Nephron progenitor cell (in vitro differentiated cells): ENCODE measurements around the gene SOST.
A peak's percentile ranks its signal among the peaks of the same experiment; 100 is the strongest.

Experiments
- DNase-seq: peaks from one replicate; pipeline ENCODE4 v3.0.0; 2021
- H3K27ac Mint-ChIP-seq: 2 replicates; pipeline ENCODE4 v1.8.0; 2021; ENCODE audit warnings: mild to moderate bottlenecking, moderate library complexity, mixed read lengths
- H3K27me3 Mint-ChIP-seq: 2 replicates; pipeline ENCODE4 v1.8.0; 2021; ENCODE audit warnings: mild to moderate bottlenecking, low read depth, mixed read lengths; ENCODE audit not compliant: poor library complexity
- H3K36me3 Mint-ChIP-seq: 2 replicates; pipeline ENCODE4 v1.8.0; 2021; ENCODE audit warnings: low read depth, mixed read lengths
- H3K4me1 Mint-ChIP-seq: 2 replicates; pipeline ENCODE4 v1.8.0; 2021; ENCODE audit warnings: mixed read lengths
- H3K4me3 Mint-ChIP-seq: 2 replicates; pipeline ENCODE4 v1.8.0; 2021; ENCODE audit warnings: mild to moderate bottlenecking, moderate library complexity, mixed read lengths
- H3K9me3 Mint-ChIP-seq: 2 replicates; pipeline ENCODE4 v1.8.0; 2021; ENCODE audit warnings: mild to moderate bottlenecking, moderate library complexity, mixed read lengths
- TF ChIP-seq, protein P1 (sequence below): fragments of 200-600 bp; sonication (generic); IDR thresholded peaks from 2 replicates; pipeline ENCODE4 v1.5.0; 2021; ENCODE audit warnings: antibody characterized with exemption

Gene SOST

DNA sequence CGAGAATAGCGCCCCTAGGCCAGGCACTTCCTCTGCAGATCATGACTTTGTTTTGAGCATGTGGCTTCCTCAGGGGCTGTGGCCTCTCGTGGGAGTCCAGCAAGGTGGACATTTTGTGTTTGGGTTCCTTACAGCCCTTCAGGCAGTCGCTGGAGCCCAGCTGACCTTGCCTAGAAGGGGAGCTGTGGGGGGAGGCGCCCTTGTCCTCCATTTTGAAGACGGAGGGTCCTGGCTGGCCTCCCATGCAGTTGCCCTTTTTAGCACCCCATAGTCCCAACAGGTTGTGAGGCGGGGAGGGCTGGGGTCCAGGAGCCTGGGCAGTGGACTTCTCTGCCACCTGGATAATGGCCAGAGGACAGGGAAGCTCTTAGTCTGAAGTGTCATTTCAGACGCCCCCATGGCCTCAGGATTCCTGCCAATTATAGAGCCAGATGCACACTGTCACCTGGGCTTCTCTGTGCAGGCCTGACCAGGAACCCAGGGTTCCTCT, 1.4 kb downstream of the SOST start:
- Mint-ChIP-seq H3K27me3 (peaks cover 73% of the 10 kb centered on the region), H3K36me3 (no peaks in the 10 kb centered on the region), H3K9me3 (no peaks in the 10 kb centered on the region), H3K27ac (no peak overlapping the region), H3K4me3 (no peak overlapping the region), H3K4me1 (peaks cover 67% of the 10 kb centered on the region)
- TF ChIP-seq, protein P1, sequence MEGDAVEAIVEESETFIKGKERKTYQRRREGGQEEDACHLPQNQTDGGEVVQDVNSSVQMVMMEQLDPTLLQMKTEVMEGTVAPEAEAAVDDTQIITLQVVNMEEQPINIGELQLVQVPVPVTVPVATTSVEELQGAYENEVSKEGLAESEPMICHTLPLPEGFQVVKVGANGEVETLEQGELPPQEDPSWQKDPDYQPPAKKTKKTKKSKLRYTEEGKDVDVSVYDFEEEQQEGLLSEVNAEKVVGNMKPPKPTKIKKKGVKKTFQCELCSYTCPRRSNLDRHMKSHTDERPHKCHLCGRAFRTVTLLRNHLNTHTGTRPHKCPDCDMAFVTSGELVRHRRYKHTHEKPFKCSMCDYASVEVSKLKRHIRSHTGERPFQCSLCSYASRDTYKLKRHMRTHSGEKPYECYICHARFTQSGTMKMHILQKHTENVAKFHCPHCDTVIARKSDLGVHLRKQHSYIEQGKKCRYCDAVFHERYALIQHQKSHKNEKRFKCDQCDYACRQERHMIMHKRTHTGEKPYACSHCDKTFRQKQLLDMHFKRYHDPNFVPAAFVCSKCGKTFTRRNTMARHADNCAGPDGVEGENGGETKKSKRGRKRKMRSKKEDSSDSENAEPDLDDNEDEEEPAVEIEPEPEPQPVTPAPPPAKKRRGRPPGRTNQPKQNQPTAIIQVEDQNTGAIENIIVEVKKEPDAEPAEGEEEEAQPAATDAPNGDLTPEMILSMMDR = no peak
- no peak for DNase-seq

- peak; percentile 26 for DNase-seq
- Mint-ChIP-seq H3K27ac (no peak overlapping the region), H3K27me3 (peaks cover 83% of the 10 kb centered on the region), H3K9me3 (no peaks in the 10 kb centered on the region), H3K4me3 (peak overlapping the region; percentile 69), H3K36me3 (no peaks in the 10 kb centered on the region), H3K4me1 (peaks cover 67% of the 10 kb centered on the region)
- TF ChIP-seq, protein P1 = no peak
Observed at GRCh38 chr17:43756201-43756600, 2.4 kb downstream of the SOST start.

- TF ChIP-seq, protein P1 = no peak
- H3K9me3 Mint-ChIP-seq = no peaks in the 10 kb centered on the region
- H3K4me3 Mint-ChIP-seq = peak overlapping the region; percentile 69
- DNase-seq = peak; percentile 76
- no peak overlapping the region for H3K27ac Mint-ChIP-seq
- H3K4me1 Mint-ChIP-seq = peaks cover 66% of the 10 kb centered on the region
- peaks cover 89% of the 10 kb centered on the region for H3K27me3 Mint-ChIP-seq
- H3K36me3 Mint-ChIP-seq = no peaks in the 10 kb centered on the region
Observed at GRCh38 chr17:43755389-43755875, 3.2 kb downstream of the SOST start.

- DNase-seq = peak; percentile 20
- H3K27me3 Mint-ChIP-seq = peaks cover 90% of the 10 kb centered on the region
- no peaks in the 10 kb centered on the region for H3K9me3 Mint-ChIP-seq
- H3K36me3 Mint-ChIP-seq = no peaks in the 10 kb centered on the region
- peaks cover 66% of the 10 kb centered on the region for H3K4me1 Mint-ChIP-seq
- TF ChIP-seq, protein P1 = no peak
- no peak overlapping the region for H3K27ac Mint-ChIP-seq
- H3K4me3 Mint-ChIP-seq = no peak overlapping the region
Observed at GRCh38 chr17:43754947-43755346, 3.6 kb downstream of the SOST start.

- DNase-seq = no peak
- Mint-ChIP-seq H3K9me3 (no peaks in the 10 kb centered on the region), H3K4me3 (no peak overlapping the region), H3K27me3 (peaks cover 95% of the 10 kb centered on the region), H3K36me3 (no peaks in the 10 kb centered on the region), H3K4me1 (peaks cover 58% of the 10 kb centered on the region), H3K27ac (no peak overlapping the region)
- TF ChIP-seq, protein P1 = no peak
Observed at GRCh38 chr17:43753493-43754129, 5.0 kb downstream of the SOST start.

DNA sequence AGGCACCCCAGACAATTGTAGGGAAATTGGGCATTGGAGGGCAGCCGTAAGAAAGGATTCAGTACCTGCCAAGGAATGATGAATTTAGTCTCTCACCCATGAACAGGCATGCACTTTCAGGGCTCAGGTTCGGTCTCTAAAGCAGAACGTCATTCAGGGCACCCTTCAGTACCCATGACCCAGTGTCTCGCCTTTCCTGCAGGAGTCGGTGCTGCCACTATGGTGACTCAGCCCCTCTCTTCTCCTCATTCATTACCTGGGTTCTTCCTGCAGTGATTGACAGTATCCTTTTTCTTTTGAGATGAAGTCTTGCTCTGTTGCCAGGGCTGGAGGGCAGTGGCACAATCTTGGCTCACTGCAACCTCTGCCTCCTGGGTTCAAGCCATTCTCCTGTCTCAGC, 8.4 kb downstream of the SOST start:
- Mint-ChIP-seq H3K4me1 (peaks cover 47% of the 10 kb centered on the region), H3K27me3 (peaks cover 97% of the 10 kb centered on the region), H3K9me3 (no peaks in the 10 kb centered on the region), H3K4me3 (no peak overlapping the region), H3K36me3 (no peaks in the 10 kb centered on the region), H3K27ac (no peak overlapping the region)
- TF ChIP-seq, protein P1 = no peak
- DNase-seq = no peak
